A549 (cell line): Measurements from ENCODE around the gene VSIG2. TPM values are rescaled to one million over a fixed set of nuclear protein-coding genes. Genes with fewer than 3 reads are reported as not detected.

Source experiments
- ATAC-seq, 2 experiments: fragments of 200-7000 bp in 1 of 2; fragments of >200 bp in 1 of 2; cut with Nextera tagmentation in 1 of 2; cut with Tn5 transposase in 1 of 2; 3 replicates each; pipeline versions ENCODE4 v1.8.0 to v1.9.1; 2018 to 2020; ENCODE audit warnings: mild to moderate bottlenecking in 1 of 2, moderate library complexity in 1 of 2
- CTCF ChIA-PET: fragments of 300-600 bp; sonication (Branson Sonifier 250); formaldehyde crosslinking; extraction: SDS; loops from one replicate; lab custom pipeline; 2021; ENCODE audit warnings: antibody characterized with exemption, inconsistent platforms; lab: Yijun Ruan, JAX
- POLR2A ChIA-PET: fragments of 350-600 bp; formaldehyde crosslinking; extraction: SDS; loops from one replicate; lab custom pipeline; 2021; ENCODE audit warnings: antibody characterized with exemption, inconsistent platforms; lab: Yijun Ruan, JAX
- DNase-seq, 2 experiments: peaks; one replicate each; pipeline versions ENCODE4 v3.0.0 to v3.0.0-alpha.2; 2011 to 2016; ENCODE audit warnings: low read depth in 1 of 2, low spot score in 1 of 2
- FAIRE-seq: peaks from 2 replicates; lab custom pipeline; 2011; peaks lifted over from hg19 to GRCh38; lab: Jason Lieb, UNC
- H3K27ac ChIP-seq, 2 experiments: fragments of >200 bp; sonication (Bioruptor Twin); formaldehyde crosslinking; 3 replicates each; pipeline ENCODE4 v1.5.1; 2016 to 2017
- H3K4me1 ChIP-seq: fragments of >200 bp; sonication (Bioruptor Twin); formaldehyde crosslinking; 3 replicates; pipeline ENCODE4 v1.6.1; 2016
- H3K4me2 ChIP-seq: fragments of >200 bp; sonication (Bioruptor Twin); formaldehyde crosslinking; 3 replicates; pipeline ENCODE4 v1.6.1; 2016
- H3K4me3 ChIP-seq: fragments of >200 bp; sonication (Bioruptor Twin); formaldehyde crosslinking; 3 replicates; pipeline ENCODE4 v1.5.1; 2016
- H3K9me3 ChIP-seq: fragments of >200 bp; sonication (Bioruptor Twin); formaldehyde crosslinking; 3 replicates; pipeline ENCODE4 v1.6.1; 2016
- CBX2 ChIP-seq: fragments of 200-600 bp; sonication (generic); IDR thresholded peaks from 2 replicates; pipeline ENCODE4 v1.6.1; 2016; ENCODE audit warnings: low read depth, mild to moderate bottlenecking, borderline replicate concordance
- EHF ChIP-seq: fragments of 250-450 bp; sonication (Bioruptor Pico); IDR thresholded peaks from 2 replicates; pipeline ENCODE4 v1.5.0; 2020; ENCODE audit warnings: mild to moderate bottlenecking
- ELK1 ChIP-seq: fragments of 150-350 bp; IDR thresholded peaks from 2 replicates; pipeline ENCODE4 v1.6.1; 2014; ENCODE audit warnings: low read depth, mild to moderate bottlenecking, low read length
- ESRRA ChIP-seq: fragments of 150-350 bp; IDR thresholded peaks from 2 replicates; pipeline ENCODE4 v1.6.1; 2014; ENCODE audit warnings: mild to moderate bottlenecking, low read length, borderline replicate concordance
- FOSL2 ChIP-seq, 2 experiments: fragments of 450-650 bp in 1 of 2; fragments of >200 bp in 1 of 2; sonication (Bioruptor Twin) in 1 of 2; formaldehyde crosslinking; IDR thresholded peaks; 2 replicates each; pipeline versions ENCODE4 v1.5.0 to v1.6.1; 2016 to 2020; ENCODE audit warnings: mild to moderate bottlenecking in 1 of 2, moderate library complexity in 1 of 2
- GATA3 ChIP-seq: IDR thresholded peaks from 2 replicates; pipeline ENCODE4 v1.6.1; 2012; ENCODE audit warnings: borderline replicate concordance
- HES2 ChIP-seq: fragments of >200 bp; sonication (Bioruptor Twin); formaldehyde crosslinking; IDR thresholded peaks from 2 replicates; pipeline ENCODE4 v1.6.1; 2016
- HOXA7 ChIP-seq: fragments of 250-450 bp; sonication (Bioruptor Pico); IDR thresholded peaks from 2 replicates; pipeline ENCODE4 v1.5.0; 2020; ENCODE audit warnings: mild to moderate bottlenecking, moderate library complexity
- HOXB13 ChIP-seq: fragments of 250-450 bp; sonication (Bioruptor Pico); IDR thresholded peaks from 2 replicates; pipeline ENCODE4 v1.5.0; 2020; ENCODE audit warnings: low read depth, mild to moderate bottlenecking, moderate library complexity
- JUNB ChIP-seq: fragments of >200 bp; sonication (Bioruptor Twin); formaldehyde crosslinking; IDR thresholded peaks from 2 replicates; pipeline ENCODE4 v1.6.1; 2016
- KDM1A ChIP-seq: fragments of 200-600 bp; sonication (generic); IDR thresholded peaks from 2 replicates; pipeline ENCODE4 v1.6.1; 2016; ENCODE audit warnings: low read depth, mild to moderate bottlenecking
- KDM5A ChIP-seq: fragments of 200-600 bp; sonication (generic); IDR thresholded peaks from 2 replicates; pipeline ENCODE4 v1.6.1; 2016; ENCODE audit warnings: antibody characterized with exemption, mild to moderate bottlenecking
- MAX ChIP-seq: IDR thresholded peaks from 2 replicates; pipeline ENCODE4 v1.6.1; 2012
- MYC ChIP-seq: IDR thresholded peaks from 2 replicates; pipeline ENCODE4 v1.6.1; 2012; ENCODE audit warnings: mild to moderate bottlenecking, inconsistent platforms, low read length, improper control_type of control experiment, borderline replicate concordance
- NR3C1 ChIP-seq: fragments of >200 bp; sonication (Bioruptor Twin); formaldehyde crosslinking; IDR thresholded peaks from 3 replicates; pipeline ENCODE4 v1.6.1; 2017
- POLR2A ChIP-seq: IDR thresholded peaks from 2 replicates; pipeline ENCODE4 v1.6.1; 2012; ENCODE audit warnings: mild to moderate bottlenecking, low read length
- RNF2 ChIP-seq: fragments of 200-600 bp; sonication (generic); IDR thresholded peaks from 2 replicates; pipeline ENCODE4 v1.6.1; 2016; ENCODE audit warnings: low read depth, mild to moderate bottlenecking, antibody characterized with exemption, moderate library complexity, borderline replicate concordance
- TFCP2L1 ChIP-seq: fragments of 250-450 bp; sonication (Bioruptor Pico); IDR thresholded peaks from 2 replicates; pipeline ENCODE4 v1.5.0; 2021; ENCODE audit warnings: mild to moderate bottlenecking
- TP53 ChIP-seq: fragments of 250-450 bp; sonication (Bioruptor Pico); IDR thresholded peaks from 2 replicates; pipeline ENCODE4 v1.5.0; 2021; ENCODE audit warnings: mild to moderate bottlenecking, moderate library complexity
- USF2 ChIP-seq: fragments of 450-650 bp; IDR thresholded peaks from 2 replicates; pipeline ENCODE4 v1.6.1; 2014; ENCODE audit warnings: antibody characterized with exemption
- WGBS: methylation state at CpG from one replicate; pipeline ENCODE4 v1.1.6; 2017; ENCODE audit errors: missing lambda C conversion rate; 5-methylcytosine and 5-hydroxymethylcytosine counted together
- polyA plus RNA-seq, 4 experiments: library from polyadenylated mRNA; depleted of rRNA in 3 of 4; stranded (reverse); fragments of >200 nt; fragmentation: RNase III in 1 of 4; extraction: RNeasy Plus Mini Kit Qiagen cat#74134 plus additional on column Dnase treatment in 1 of 4; gene quantifications; 2 replicates in 3 of 4; 3 replicates in 1 of 4; pipeline ENCODE4 v1.2.3, GENCODE V29; 2011 to 2017
- TF ChIP-seq, protein P1 (sequence below): fragments of >200 bp; sonication (Bioruptor Twin); formaldehyde crosslinking; IDR thresholded peaks from 3 replicates; pipeline ENCODE4 v1.5.1; 2016

VSIG2 gene
- polyA plus RNA-seq, 2 of the 4 experiments (the other 2 are of a cell fraction) = not detected

DNA sequence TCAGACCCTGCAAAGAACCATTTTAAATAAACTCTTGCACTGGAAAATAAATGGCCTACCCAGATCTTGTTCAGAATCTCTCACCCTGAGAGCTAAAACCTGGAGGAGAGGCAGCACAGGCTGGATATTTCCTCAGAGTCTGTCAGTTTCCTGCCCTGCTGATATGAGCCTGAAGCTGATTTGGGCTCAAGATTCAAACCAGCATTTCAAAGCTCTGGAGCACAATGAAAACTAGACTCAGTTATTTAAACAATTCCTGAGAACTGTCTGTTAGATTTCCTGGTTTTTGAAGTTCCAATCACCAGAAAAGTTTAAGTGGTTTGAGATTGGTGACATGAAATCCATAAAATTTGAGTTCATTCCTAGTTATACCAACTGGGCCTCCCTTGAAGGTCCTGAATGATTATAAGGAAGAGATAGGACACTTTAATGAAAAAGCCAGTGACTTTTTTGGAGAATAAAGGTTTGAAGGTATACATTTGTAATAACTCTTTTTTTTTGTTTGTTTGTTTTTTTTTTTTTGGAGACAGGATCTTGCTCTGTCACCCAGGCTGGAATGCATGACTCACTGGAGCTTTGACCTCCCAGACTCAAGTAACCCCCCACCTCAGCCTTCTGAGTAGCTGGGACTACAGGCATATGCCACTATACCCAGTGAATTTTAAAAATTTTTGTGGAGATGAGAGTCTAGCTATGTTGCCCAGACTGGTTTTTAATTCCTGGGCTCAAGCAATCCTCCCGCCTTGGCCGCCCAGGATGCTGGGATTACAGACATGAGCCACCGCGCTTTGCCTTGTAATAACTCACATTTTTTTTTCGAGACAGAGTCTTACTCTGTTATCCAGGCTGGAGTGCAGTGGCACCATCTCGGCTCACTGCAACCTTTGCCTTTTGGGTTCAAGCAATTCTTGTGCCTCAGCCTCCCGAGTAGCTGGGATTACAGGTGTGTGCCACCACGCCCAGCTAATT lies 18.0 kb upstream of the VSIG2 start:
- FAIRE-seq = no peak
- CTCF ChIA-PET = interaction anchor here (0.8 to 3.4 kb wide), 4 partner anchors 11 to 24 kb away, joined by 3 to 22 read pairs (median 4); no protein-coding TSS in a partner anchor
- WGBS = 74% methylated on average over 8 of the region's 8 CpGs
- Histone ChIP-seq H3K4me2 (peak overlapping the region; percentile 64), H3K4me1 (peaks cover 68% of the 10 kb centered on the region), H3K27ac (peak overlapping the region; percentile 75 to 85), H3K4me3 (no peak overlapping the region), H3K9me3 (no peaks in the 10 kb centered on the region)
- POLR2A ChIA-PET = no interaction called here
- peak in 1 of 2 experiments; percentile 62 for DNase-seq
- peak; percentile 50 to 85; a peak in 4 of 6 replicates for ATAC-seq
- no peak for TF ChIP-seq KDM1A
- TF ChIP-seq USF2 = no peak
- no peak for TF ChIP-seq ELK1
- TF ChIP-seq KDM5A = no peak
- TF ChIP-seq MYC = no peak
- peak; percentile 43; the same call in 1 of the 2 replicates for TF ChIP-seq FOSL2 (IDR thresholded peaks at IDR 0.05)
- peak; percentile 49 for TF ChIP-seq FOSL2 (CRISPR knock-in tag; IDR thresholded peaks at IDR 0.05)
- no peak for TF ChIP-seq CBX2
- no peak for TF ChIP-seq RNF2
- TF ChIP-seq, protein P1, sequence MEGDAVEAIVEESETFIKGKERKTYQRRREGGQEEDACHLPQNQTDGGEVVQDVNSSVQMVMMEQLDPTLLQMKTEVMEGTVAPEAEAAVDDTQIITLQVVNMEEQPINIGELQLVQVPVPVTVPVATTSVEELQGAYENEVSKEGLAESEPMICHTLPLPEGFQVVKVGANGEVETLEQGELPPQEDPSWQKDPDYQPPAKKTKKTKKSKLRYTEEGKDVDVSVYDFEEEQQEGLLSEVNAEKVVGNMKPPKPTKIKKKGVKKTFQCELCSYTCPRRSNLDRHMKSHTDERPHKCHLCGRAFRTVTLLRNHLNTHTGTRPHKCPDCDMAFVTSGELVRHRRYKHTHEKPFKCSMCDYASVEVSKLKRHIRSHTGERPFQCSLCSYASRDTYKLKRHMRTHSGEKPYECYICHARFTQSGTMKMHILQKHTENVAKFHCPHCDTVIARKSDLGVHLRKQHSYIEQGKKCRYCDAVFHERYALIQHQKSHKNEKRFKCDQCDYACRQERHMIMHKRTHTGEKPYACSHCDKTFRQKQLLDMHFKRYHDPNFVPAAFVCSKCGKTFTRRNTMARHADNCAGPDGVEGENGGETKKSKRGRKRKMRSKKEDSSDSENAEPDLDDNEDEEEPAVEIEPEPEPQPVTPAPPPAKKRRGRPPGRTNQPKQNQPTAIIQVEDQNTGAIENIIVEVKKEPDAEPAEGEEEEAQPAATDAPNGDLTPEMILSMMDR = no peak
- no peak for TF ChIP-seq TFCP2L1 (CRISPR knock-in tag)
- no peak for TF ChIP-seq NR3C1
- peak; percentile 65 for TF ChIP-seq JUNB
- TF ChIP-seq GATA3 = peak; percentile 44; the same call in 1 of the 2 replicates
- TF ChIP-seq, all 56 proteins: peak for 3

DNA sequence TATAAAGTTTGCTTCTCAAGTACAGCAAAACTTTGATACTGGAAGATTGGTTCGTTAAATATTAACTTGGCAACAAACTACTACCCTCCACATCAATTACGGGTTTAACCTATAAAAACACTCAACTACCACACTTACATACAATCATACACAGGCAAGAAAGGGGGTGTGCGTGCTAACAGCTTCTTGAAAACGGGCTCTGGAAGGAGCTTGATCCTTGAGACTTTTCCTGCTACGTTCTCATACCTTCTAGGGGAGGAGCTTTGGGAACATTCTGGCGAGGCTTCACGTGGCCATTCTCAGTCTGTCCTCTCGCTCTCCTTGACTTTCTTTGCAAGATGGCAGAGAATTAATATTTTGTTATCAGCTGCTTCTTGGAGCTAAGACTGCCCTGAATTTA lies 16.9 kb upstream of the VSIG2 start:
- FAIRE-seq = no peak
- TF ChIP-seq HOXB13 (CRISPR knock-in tag) (no peak), MAX (no peak), HOXA7 (CRISPR knock-in tag) (no peak), FOSL2 (IDR thresholded peaks at IDR 0.05) (no peak), FOSL2 (CRISPR knock-in tag; IDR thresholded peaks at IDR 0.05) (no peak), ESRRA (no peak), TP53 (CRISPR knock-in tag) (no peak), KDM5A (no peak), HES2 (no peak), POLR2A (no peak), EHF (CRISPR knock-in tag) (no peak), ELK1 (no peak)
- TF ChIP-seq, all 56 proteins: peak for 0
- peaks cover 79% of the 10 kb centered on the region for H3K4me1 ChIP-seq
- no peak overlapping the region for H3K4me3 ChIP-seq
- peak overlapping the region; percentile 75 to 83 for H3K27ac ChIP-seq
- WGBS = 73% methylated on average over 8 of the region's 8 CpGs
- DNase-seq = no peak
- ChIA-PET CTCF (interaction anchor here (0.8 to 3.4 kb wide), 5 partner anchors 8 to 100 kb away, joined by 3 to 22 read pairs (median 4); no protein-coding TSS in a partner anchor), POLR2A (no interaction called here)
- H3K4me2 ChIP-seq = peak overlapping the region; percentile 64
- no peaks in the 10 kb centered on the region for H3K9me3 ChIP-seq
- ATAC-seq = no peak
